MM.1S (cell line): ENCODE measurements around the gene MIOX.

Source experiments
- CTCF ChIP-seq: fragments of 300-600 bp; sonication (generic); IDR thresholded peaks from 2 replicates; pipeline ENCODE4 v1.5.1; 2016; ENCODE audit warnings: antibody characterized with exemption, low read length, mixed read lengths
- EZH2 ChIP-seq: fragments of 300-600 bp; sonication (generic); optimal IDR thresholded peaks from 2 replicates; pipeline ENCODE3; 2017; ENCODE audit warnings: low read depth, mild to moderate bottlenecking, antibody characterized with exemption, low read length, mixed read lengths

- TF ChIP-seq CTCF (no peak), EZH2 (no peak)
These were observed 15.3 kb upstream of the MIOX start for GRCh38 chr22:50471197-50471847.
